SK-N-SH treated with all-trans-retinoic acid at 6 μM for 48 hours (cell line): ENCODE data around the gene DNAH3.
"Not testable (repeated sequence)": the region's sequence is repeated elsewhere in the genome, so short reads cannot be mapped to it uniquely, and the experiment has no call there.

Source experiments
- ATAC-seq: fragments of 200-7000 bp; cut with Tn5 transposase; 3 replicates; pipeline ENCODE4 v1.9.1; 2020; ENCODE audit warnings: mild to moderate bottlenecking, moderate library complexity
- ARNTL ChIP-seq: fragments of 450-650 bp; formaldehyde crosslinking; IDR thresholded peaks from 2 replicates; pipeline ENCODE4 v1.5.0; 2020; ENCODE audit warnings: low read depth, mild to moderate bottlenecking, moderate library complexity, borderline replicate concordance
- BACH2 ChIP-seq: fragments of 250-450 bp; sonication (Bioruptor Pico); IDR thresholded peaks from 2 replicates; pipeline ENCODE4 v1.9.0; 2021; ENCODE audit warnings: mild to moderate bottlenecking, borderline replicate concordance
- CREB5 ChIP-seq: fragments of 250-450 bp; sonication (Bioruptor Pico); IDR thresholded peaks from 2 replicates; pipeline ENCODE4 v1.5.1; 2020; ENCODE audit warnings: low read depth, mild to moderate bottlenecking, moderate library complexity
- CSDC2 ChIP-seq: fragments of 250-450 bp; sonication (Bioruptor Pico); IDR thresholded peaks from 2 replicates; pipeline ENCODE4 v1.5.0; 2020; ENCODE audit warnings: mild to moderate bottlenecking, moderate library complexity
- CSRNP3 ChIP-seq: fragments of 250-450 bp; sonication (Bioruptor Pico); IDR thresholded peaks from 2 replicates; pipeline ENCODE4 v1.5.1; 2021; ENCODE audit warnings: mild to moderate bottlenecking, moderate library complexity
- ESRRG ChIP-seq: fragments of 250-450 bp; sonication (Bioruptor Pico); IDR thresholded peaks from 2 replicates; pipeline ENCODE4 v1.6.1; 2021; ENCODE audit warnings: mild to moderate bottlenecking
- ISL1 ChIP-seq: fragments of 250-450 bp; sonication (Bioruptor Pico); IDR thresholded peaks from 2 replicates; pipeline ENCODE4 v2.1.2; 2022; ENCODE audit warnings: mild to moderate bottlenecking, moderate library complexity
- OSR1 ChIP-seq: fragments of 250-450 bp; sonication (Bioruptor Pico); IDR thresholded peaks from 2 replicates; pipeline ENCODE4 v1.8.0; 2022; ENCODE audit warnings: moderate library complexity, mild to moderate bottlenecking, inconsistent platforms
- PATZ1 ChIP-seq: fragments of 250-450 bp; sonication (Bioruptor Pico); IDR thresholded peaks from 2 replicates; pipeline ENCODE4 v1.8.0; 2020; ENCODE audit warnings: mild to moderate bottlenecking, moderate library complexity, borderline replicate concordance
- POU6F1 ChIP-seq: fragments of 250-450 bp; sonication (Bioruptor Pico); IDR thresholded peaks from 2 replicates; pipeline ENCODE4 v1.8.0; 2021; ENCODE audit warnings: low read depth, mild to moderate bottlenecking, moderate library complexity, borderline replicate concordance
- PPARA ChIP-seq: fragments of 250-450 bp; sonication (Bioruptor Pico); IDR thresholded peaks from 2 replicates; pipeline ENCODE4 v1.5.0; 2020; ENCODE audit warnings: mild to moderate bottlenecking, borderline replicate concordance
- RARB ChIP-seq: fragments of 250-450 bp; sonication (Bioruptor Pico); IDR thresholded peaks from 2 replicates; pipeline ENCODE4 v1.8.0; 2021; ENCODE audit warnings: mild to moderate bottlenecking, moderate library complexity
- SNAI2 ChIP-seq: fragments of 250-450 bp; sonication (Bioruptor Pico); IDR thresholded peaks from 2 replicates; pipeline ENCODE4 v1.5.0; 2020; ENCODE audit warnings: mild to moderate bottlenecking, moderate library complexity
- TCF4 ChIP-seq: fragments of 250-450 bp; sonication (Bioruptor Pico); IDR thresholded peaks from 2 replicates; pipeline ENCODE4 v1.8.0; 2021; ENCODE audit warnings: mild to moderate bottlenecking, moderate library complexity, borderline replicate concordance
- TOX ChIP-seq: fragments of 250-450 bp; sonication (Bioruptor Pico); IDR thresholded peaks from 2 replicates; pipeline ENCODE4 v1.8.0; 2021; ENCODE audit warnings: mild to moderate bottlenecking, moderate library complexity, borderline replicate concordance
- ZC3H10 ChIP-seq: fragments of 250-450 bp; sonication (Bioruptor Pico); IDR thresholded peaks from 2 replicates; pipeline ENCODE4 v1.5.1; 2021; ENCODE audit warnings: mild to moderate bottlenecking, moderate library complexity
- ZFP3 ChIP-seq: fragments of 250-450 bp; sonication (Bioruptor Pico); IDR thresholded peaks from 2 replicates; pipeline ENCODE4 v1.5.0; 2020; ENCODE audit warnings: mild to moderate bottlenecking, moderate library complexity
- ZFP30 ChIP-seq: fragments of 450-650 bp; formaldehyde crosslinking; IDR thresholded peaks from 2 replicates; pipeline ENCODE4 v1.5.0; 2022; ENCODE audit warnings: mild to moderate bottlenecking, moderate library complexity
- ZNF565 ChIP-seq: fragments of 450-650 bp; formaldehyde crosslinking; conservative IDR thresholded peaks from 2 replicates; pipeline ENCODE4 v1.5.0; 2020; ENCODE audit warnings: low read depth, mild to moderate bottlenecking, moderate library complexity
- ZNF8 ChIP-seq: fragments of 450-650 bp; formaldehyde crosslinking; IDR thresholded peaks from 2 replicates; pipeline ENCODE4 v1.5.0; 2020; ENCODE audit warnings: mild to moderate bottlenecking, moderate library complexity
- TF ChIP-seq, protein P1 (sequence below): fragments of 250-450 bp; sonication (Bioruptor Pico); IDR thresholded peaks from 2 replicates; pipeline ENCODE4 v1.5.0; 2020; ENCODE audit warnings: mild to moderate bottlenecking, moderate library complexity

The DNAH3 gene

DNA sequence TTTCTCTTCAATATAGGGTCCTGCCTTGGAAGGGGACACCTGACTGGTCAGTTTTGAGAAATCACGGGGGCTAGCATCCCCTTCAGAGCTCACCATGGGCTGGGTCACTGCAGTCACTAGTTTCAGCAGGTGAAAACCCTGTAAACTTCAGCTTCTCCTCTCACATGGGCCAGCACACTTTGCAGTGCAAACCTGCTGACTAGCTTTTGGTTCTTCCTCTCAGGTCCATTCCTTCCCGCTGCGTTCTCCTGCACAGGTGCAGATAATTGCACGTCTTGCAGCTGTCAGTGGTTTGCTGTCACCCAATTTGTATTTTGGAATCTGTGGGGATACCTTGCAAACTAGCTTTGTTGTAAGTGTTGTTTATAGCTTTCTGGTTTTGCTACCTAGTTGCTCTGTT, 154.9 kb downstream of the DNAH3 start:
- no peak for TF ChIP-seq ESRRG (CRISPR knock-in tag)
- TF ChIP-seq, protein P1, sequence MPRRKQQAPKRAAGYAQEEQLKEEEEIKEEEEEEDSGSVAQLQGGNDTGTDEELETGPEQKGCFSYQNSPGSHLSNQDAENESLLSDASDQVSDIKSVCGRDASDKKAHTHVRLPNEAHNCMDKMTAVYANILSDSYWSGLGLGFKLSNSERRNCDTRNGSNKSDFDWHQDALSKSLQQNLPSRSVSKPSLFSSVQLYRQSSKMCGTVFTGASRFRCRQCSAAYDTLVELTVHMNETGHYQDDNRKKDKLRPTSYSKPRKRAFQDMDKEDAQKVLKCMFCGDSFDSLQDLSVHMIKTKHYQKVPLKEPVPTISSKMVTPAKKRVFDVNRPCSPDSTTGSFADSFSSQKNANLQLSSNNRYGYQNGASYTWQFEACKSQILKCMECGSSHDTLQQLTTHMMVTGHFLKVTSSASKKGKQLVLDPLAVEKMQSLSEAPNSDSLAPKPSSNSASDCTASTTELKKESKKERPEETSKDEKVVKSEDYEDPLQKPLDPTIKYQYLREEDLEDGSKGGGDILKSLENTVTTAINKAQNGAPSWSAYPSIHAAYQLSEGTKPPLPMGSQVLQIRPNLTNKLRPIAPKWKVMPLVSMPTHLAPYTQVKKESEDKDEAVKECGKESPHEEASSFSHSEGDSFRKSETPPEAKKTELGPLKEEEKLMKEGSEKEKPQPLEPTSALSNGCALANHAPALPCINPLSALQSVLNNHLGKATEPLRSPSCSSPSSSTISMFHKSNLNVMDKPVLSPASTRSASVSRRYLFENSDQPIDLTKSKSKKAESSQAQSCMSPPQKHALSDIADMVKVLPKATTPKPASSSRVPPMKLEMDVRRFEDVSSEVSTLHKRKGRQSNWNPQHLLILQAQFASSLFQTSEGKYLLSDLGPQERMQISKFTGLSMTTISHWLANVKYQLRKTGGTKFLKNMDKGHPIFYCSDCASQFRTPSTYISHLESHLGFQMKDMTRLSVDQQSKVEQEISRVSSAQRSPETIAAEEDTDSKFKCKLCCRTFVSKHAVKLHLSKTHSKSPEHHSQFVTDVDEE (CRISPR knock-in tag) = no peak
- TF ChIP-seq TCF4 = no peak
- no peak for TF ChIP-seq ZC3H10 (CRISPR knock-in tag)
- no peak for TF ChIP-seq OSR1
- no peak for TF ChIP-seq SNAI2 (CRISPR knock-in tag)
- TF ChIP-seq TOX = no peak
- no peak for TF ChIP-seq ZFP30 (CRISPR knock-in tag)
- TF ChIP-seq RARB (CRISPR knock-in tag) = no peak
- no peak for TF ChIP-seq ZNF565
- no peak for TF ChIP-seq ARNTL (CRISPR knock-in tag)
- no peak for TF ChIP-seq CSDC2 (CRISPR knock-in tag)
- TF ChIP-seq ISL1 = no peak
- TF ChIP-seq CREB5 (CRISPR knock-in tag) = no peak
- ATAC-seq = no peak

DNA sequence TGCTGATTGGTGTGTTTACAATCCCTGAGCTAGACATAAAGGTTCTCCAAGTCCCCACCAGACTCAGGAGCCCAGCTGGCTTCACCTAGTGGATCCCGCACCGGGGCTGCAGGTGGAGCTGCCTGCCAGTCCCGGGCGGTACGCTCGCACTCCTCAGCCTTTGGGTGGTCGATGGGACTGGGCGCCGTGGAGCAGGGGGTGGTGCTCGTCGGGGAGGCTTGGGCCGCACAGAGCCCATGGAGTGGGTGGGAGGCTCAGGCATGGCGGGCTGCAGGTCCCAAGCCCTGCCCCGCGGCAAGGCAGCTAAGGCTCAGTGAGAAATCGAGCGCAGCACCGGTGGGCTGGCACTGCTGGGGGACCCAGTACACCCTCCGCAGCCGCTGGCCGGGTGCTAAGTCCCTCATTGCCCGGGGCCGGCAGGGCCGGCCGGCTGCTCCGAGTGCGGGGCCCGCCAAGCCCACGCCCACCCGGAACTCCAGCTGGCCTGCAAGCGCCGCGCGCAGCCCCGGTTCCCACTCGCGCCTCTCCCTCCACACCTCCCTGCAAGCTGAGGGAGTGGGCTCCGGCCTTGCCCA, 161.1 kb downstream of the DNAH3 start:
- ATAC-seq = not testable (repeated sequence)

DNA sequence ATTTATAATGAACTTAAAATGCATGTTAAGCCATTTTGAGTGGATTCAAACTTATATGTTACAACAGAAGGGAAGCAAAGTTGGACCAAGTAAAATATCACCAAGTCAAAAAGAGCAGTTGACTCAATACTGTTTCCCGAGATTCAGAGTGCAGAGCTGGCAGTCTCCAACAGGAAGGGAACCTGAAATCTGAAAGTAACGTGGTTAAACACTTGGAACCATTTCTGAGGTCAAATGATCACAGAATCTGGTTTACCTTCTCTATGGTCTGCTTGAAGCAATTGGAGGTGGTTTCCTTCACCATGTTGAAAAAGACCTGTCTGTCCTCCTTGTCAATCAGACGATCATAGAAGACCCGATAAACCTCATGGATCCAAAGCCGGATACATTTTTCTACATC, 163.6 kb downstream of the DNAH3 start:
- ATAC-seq = no peak
- no peak for TF ChIP-seq OSR1

DNA sequence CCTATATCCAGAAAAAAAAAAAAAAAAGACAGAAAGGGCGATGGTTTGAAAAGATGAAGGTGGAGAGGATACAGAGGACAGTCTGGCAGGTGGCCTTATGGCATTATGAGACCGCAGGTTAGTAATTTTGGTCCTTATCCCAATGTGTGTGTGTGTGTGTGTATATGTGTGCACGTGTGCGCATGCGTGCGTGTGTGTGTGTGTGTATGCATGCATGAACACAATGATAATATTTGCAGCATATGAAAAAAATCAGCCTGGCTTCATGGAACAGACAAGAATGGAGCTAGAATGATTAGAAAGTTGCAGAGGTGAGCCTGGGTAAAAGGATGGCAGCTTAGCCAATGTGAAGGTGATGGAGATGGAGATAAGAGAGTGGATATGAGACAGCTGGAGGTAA, 166.6 kb downstream of the DNAH3 start:
- TF ChIP-seq ARNTL (CRISPR knock-in tag) (no peak), TOX (no peak), RARB (CRISPR knock-in tag) (no peak), ZFP3 (CRISPR knock-in tag) (no peak), PATZ1 (no peak), ESRRG (CRISPR knock-in tag) (no peak), ZNF8 (CRISPR knock-in tag) (no peak), POU6F1 (CRISPR knock-in tag) (no peak), PPARA (CRISPR knock-in tag) (no peak), ISL1 (no peak), BACH2 (CRISPR knock-in tag) (no peak), ZC3H10 (CRISPR knock-in tag) (no peak), OSR1 (no peak), CSRNP3 (CRISPR knock-in tag) (no peak)
- no peak for ATAC-seq
